ENCODE measurements around the gene NAALADL2.

- no peak for TF ChIP-seq CTCF (conservative IDR thresholded peaks at IDR 0.05)
- TF ChIP-seq ZFX (IDR thresholded peaks at IDR 0.05), result no peak
Observed at GRCh38 chr3:175153595-175153994, 294.5 kb downstream of the NAALADL2 start.
